COLO829 (cell line): ENCODE data around the gene ANKRD39.
"Not testable (repeated sequence)": the region's sequence is repeated elsewhere in the genome, so short reads cannot be mapped to it uniquely, and the experiment has no call there.

Experiments
- DNase-seq: peaks from one replicate; pipeline ENCODE4 v3.0.0; 2012; ENCODE audit warnings: low spot score

Gene ANKRD39

GRCh38 chr2:96870626-96871255 lies 12.9 kb upstream of the ANKRD39 start:
- DNase-seq, result no peak

- no peak for DNase-seq
Observed at GRCh38 chr2:96869822-96870625, 12.2 kb upstream of the ANKRD39 start, which contains the start of gene SEMA4C. Gene SEMA4C (minus strand): TSS chr2:96870080. CDS start chr2:96867886, 2,194 bp downstream.

- peak; percentile 36 for DNase-seq
Observed at GRCh38 chr2:96869281-96869821, 11.5 kb upstream of the ANKRD39 start.

GRCh38 chr2:96868555-96869280 lies 10.9 kb upstream of the ANKRD39 start:
- DNase-seq, result peak; percentile 89

GRCh38 chr2:96867756-96868554 lies 10.1 kb upstream of the ANKRD39 start:
- DNase-seq, result no peak

GRCh38 chr2:96866986-96867755 lies 9.4 kb upstream of the ANKRD39 start:
- no peak for DNase-seq

GRCh38 chr2:96866586-96866985 lies 8.8 kb upstream of the ANKRD39 start:
- no peak for DNase-seq

GRCh38 chr2:96866149-96866548 lies 8.3 kb upstream of the ANKRD39 start:
- DNase-seq, result no peak

- no peak for DNase-seq
Observed at GRCh38 chr2:96865654-96866053, 7.8 kb upstream of the ANKRD39 start.

- no peak for DNase-seq
Observed at GRCh38 chr2:96864343-96865091, 6.7 kb upstream of the ANKRD39 start.

- no peak for DNase-seq
Observed at GRCh38 chr2:96863575-96864342, 5.9 kb upstream of the ANKRD39 start.

- DNase-seq, result not testable (repeated sequence)
Observed at GRCh38 chr2:96863056-96863455, 5.2 kb upstream of the ANKRD39 start.

GRCh38 chr2:96861074-96861473 lies 3.3 kb upstream of the ANKRD39 start:
- no peak for DNase-seq

GRCh38 chr2:96860065-96861029 lies 2.5 kb upstream of the ANKRD39 start:
- DNase-seq, result no peak

- no peak for DNase-seq
Observed at GRCh38 chr2:96859681-96860064, 1.9 kb upstream of the ANKRD39 start.

- DNase-seq, result no peak
Observed at GRCh38 chr2:96859099-96859649, 1.4 kb upstream of the ANKRD39 start.

GRCh38 chr2:96856776-96857666 lies 795 bp downstream of the ANKRD39 start:
- DNase-seq, result no peak
